GM12872 (cell line): ENCODE measurements around the gene DNAH3.

ENCODE experiments used
- CTCF ChIP-seq: IDR thresholded peaks from 3 replicates; pipeline ENCODE4 v1.5.1; 2011; ENCODE audit warnings: low read depth, mild to moderate bottlenecking, low read length, moderate library complexity; ENCODE audit not compliant: insufficient read depth

Gene DNAH3

GRCh38 chr16:20899071-20899470 lies 251.6 kb downstream of the DNAH3 start:
- no peak for TF ChIP-seq CTCF

- no peak for TF ChIP-seq CTCF
Observed at GRCh38 chr16:20897922-20898321, 252.7 kb downstream of the DNAH3 start.

DNA sequence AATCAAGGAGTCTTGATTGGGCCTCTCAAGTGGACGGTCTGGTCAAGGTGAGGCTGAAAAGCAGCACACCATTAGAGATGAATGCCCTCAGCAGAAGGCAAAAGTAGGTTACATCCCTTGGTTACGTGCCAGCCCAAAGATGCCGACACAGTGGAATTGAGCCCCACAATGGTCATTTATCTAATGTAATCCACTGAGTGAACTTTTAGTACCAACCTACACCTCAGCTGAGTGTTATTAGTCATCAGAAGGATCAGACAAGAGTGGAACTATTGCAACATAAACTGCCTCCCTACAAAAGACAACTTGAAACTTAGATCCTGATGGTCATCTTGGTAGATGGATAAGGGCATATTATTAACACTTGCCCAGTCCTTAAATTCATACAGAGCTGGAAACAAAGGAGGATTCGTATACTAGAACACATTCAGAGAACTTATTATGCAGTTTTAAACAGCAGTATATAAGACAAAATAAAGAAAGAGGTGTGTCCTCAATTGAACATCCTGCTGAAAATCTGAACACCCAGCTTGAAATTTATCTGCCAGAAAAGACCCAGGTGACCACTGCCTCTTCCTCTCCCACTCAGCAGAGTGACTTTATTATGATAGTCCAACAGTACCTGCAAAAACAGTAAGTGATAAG lies 253.3 kb downstream of the DNAH3 start:
- TF ChIP-seq CTCF, result no peak

DNA sequence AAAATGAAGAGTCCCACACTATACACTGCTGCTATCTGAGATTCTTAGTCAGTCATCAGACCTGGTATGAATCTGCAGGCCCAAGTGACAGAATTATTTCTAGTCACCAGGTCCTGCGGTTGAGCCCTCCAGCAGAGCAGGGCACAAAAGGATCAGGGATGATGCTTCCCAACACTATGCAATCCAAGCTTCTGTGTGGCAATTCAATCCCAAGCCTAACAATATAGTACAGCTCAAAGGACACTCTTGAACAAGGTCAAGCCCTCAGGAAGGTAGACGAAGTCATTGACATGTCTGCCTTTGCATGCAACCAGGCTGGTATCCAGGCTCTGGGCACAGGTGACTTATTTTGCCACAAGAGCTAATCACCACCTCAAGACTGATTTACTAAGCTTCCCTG lies 256.3 kb downstream of the DNAH3 start:
- TF ChIP-seq CTCF, result no peak

GRCh38 chr16:20889625-20890275 lies 260.9 kb downstream of the DNAH3 start:
- no peak for TF ChIP-seq CTCF

DNA sequence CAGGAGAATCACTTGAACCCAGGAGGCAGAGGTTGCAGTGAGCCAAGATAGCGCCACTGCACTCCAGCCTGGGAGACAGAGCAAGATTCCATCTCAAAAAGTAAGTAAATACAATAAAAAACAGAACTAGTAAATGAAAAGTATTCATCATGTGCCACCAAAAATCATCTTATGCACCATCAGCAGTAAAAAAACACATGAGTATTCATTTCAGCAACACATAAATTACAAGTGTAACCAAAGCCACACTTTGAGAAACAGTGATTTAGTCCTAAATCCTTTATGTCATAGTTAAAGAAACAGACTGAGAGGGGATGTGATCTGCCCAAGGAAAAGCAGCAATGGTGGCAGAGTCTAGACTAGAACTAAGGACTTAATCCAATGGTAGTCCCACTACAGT lies 263.4 kb downstream of the DNAH3 start:
- TF ChIP-seq CTCF, result no peak

DNA sequence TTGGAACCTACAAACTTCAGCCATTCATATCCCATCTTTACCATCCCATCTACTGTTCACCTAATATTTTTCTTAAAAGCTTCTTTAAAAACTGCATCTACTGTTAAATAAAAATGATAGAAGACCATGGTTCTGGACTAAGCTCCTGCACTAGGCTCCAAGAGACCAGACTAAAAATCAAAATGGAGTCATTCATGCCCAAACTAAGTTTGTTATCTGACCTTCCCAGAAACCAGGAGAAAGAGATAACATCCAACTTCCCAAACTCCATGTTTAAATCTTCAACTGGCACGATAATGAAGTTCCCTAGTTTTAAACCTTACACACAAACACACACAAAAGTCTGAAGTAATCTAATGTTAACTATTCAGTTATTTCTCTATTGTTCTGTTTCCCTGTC lies 264.3 kb downstream of the DNAH3 start:
- no peak for TF ChIP-seq CTCF

- TF ChIP-seq CTCF, result no peak
Observed at GRCh38 chr16:20884240-20884556, 266.4 kb downstream of the DNAH3 start.
